ENCODE measurements around the gene MGAT2.
"Not testable (repeated sequence)": the region's sequence is repeated elsewhere in the genome, so short reads cannot be mapped to it uniquely, and the experiment has no call there.

MGAT2 gene

GRCh38 chr14:49619273-49619672 lies 1.3 kb upstream of the MGAT2 start:
- Mint-ChIP-seq H3K36me3 (ENCODE audit: insufficient read depth) (peaks cover 50% of the 10 kb centered on the region), H3K4me3 (peak overlapping the region; percentile 97), H3K27ac (ENCODE audit: low read depth) (peak overlapping the region; percentile 100), H3K4me1 (peaks cover 48% of the 10 kb centered on the region)
- not testable (repeated sequence) for ATAC-seq (replicated peaks; ENCODE audit: extremely low read depth, poor library complexity, severe bottlenecking); H3K27me3 Mint-ChIP-seq; H3K9me3 Mint-ChIP-seq; DNase-seq (ENCODE audit: low spot score in 2 of 2)

- Mint-ChIP-seq H3K9me3 (no peaks in the 10 kb centered on the region), H3K27me3 (no peaks in the 10 kb centered on the region), H3K4me1 (peaks cover 50% of the 10 kb centered on the region), H3K4me3 (peak overlapping the region; percentile 97), H3K27ac (ENCODE audit: low read depth) (peak overlapping the region; percentile 100), H3K36me3 (ENCODE audit: insufficient read depth) (peaks cover 51% of the 10 kb centered on the region)
- ATAC-seq (replicated peaks; ENCODE audit: extremely low read depth, poor library complexity, severe bottlenecking) (peak; percentile 0), DNase-seq (ENCODE audit: low spot score in 2 of 2) (no peak)
These were observed 869 bp upstream of the MGAT2 start for GRCh38 chr14:49619730-49620129.

GRCh38 chr14:49621114-49621881 lies 699 bp downstream of the MGAT2 start:
- H3K4me3 Mint-ChIP-seq = peak overlapping the region; percentile 97
- no peak for DNase-seq (ENCODE audit: low spot score in 2 of 2)
- H3K36me3 Mint-ChIP-seq (ENCODE audit: insufficient read depth) = peaks cover 52% of the 10 kb centered on the region
- H3K4me1 Mint-ChIP-seq = peaks cover 55% of the 10 kb centered on the region
- peak; percentile 7 for ATAC-seq (replicated peaks; ENCODE audit: extremely low read depth, poor library complexity, severe bottlenecking)
- H3K9me3 Mint-ChIP-seq = no peaks in the 10 kb centered on the region
- no peaks in the 10 kb centered on the region for H3K27me3 Mint-ChIP-seq
- peak overlapping the region; percentile 100 for H3K27ac Mint-ChIP-seq (ENCODE audit: low read depth)

- Mint-ChIP-seq H3K27me3 (no peaks in the 10 kb centered on the region), H3K9me3 (no peaks in the 10 kb centered on the region), H3K4me3 (peak overlapping the region; percentile 97), H3K36me3 (ENCODE audit: insufficient read depth) (peaks cover 57% of the 10 kb centered on the region), H3K27ac (ENCODE audit: low read depth) (peak overlapping the region; percentile 100), H3K4me1 (peaks cover 57% of the 10 kb centered on the region)
- ATAC-seq (replicated peaks; ENCODE audit: extremely low read depth, poor library complexity, severe bottlenecking) = no peak
- no peak for DNase-seq (ENCODE audit: low spot score in 2 of 2)
These were observed 1.5 kb downstream of the MGAT2 start for GRCh38 chr14:49622022-49622607.

GRCh38 chr14:49623387-49623786 lies 2.8 kb downstream of the MGAT2 start:
- Mint-ChIP-seq H3K4me3 (peak overlapping the region; percentile 97), H3K9me3 (no peaks in the 10 kb centered on the region), H3K36me3 (ENCODE audit: insufficient read depth) (peaks cover 48% of the 10 kb centered on the region), H3K27me3 (no peaks in the 10 kb centered on the region), H3K27ac (ENCODE audit: low read depth) (peak overlapping the region; percentile 80), H3K4me1 (peaks cover 49% of the 10 kb centered on the region)
- ATAC-seq (replicated peaks; ENCODE audit: extremely low read depth, poor library complexity, severe bottlenecking) (no peak), DNase-seq (ENCODE audit: low spot score in 2 of 2) (no peak)

GRCh38 chr14:49623941-49624839 lies 3.6 kb downstream of the MGAT2 start:
- peak; percentile 6 for ATAC-seq (replicated peaks; ENCODE audit: extremely low read depth, poor library complexity, severe bottlenecking)
- no peaks in the 10 kb centered on the region for H3K9me3 Mint-ChIP-seq
- peak overlapping the region; percentile 97 for H3K4me3 Mint-ChIP-seq
- no peaks in the 10 kb centered on the region for H3K27me3 Mint-ChIP-seq
- DNase-seq (ENCODE audit: low spot score in 2 of 2) = no peak
- H3K36me3 Mint-ChIP-seq (ENCODE audit: insufficient read depth) = peaks cover 41% of the 10 kb centered on the region
- peaks cover 42% of the 10 kb centered on the region for H3K4me1 Mint-ChIP-seq
- peak overlapping the region; percentile 80 for H3K27ac Mint-ChIP-seq (ENCODE audit: low read depth)

GRCh38 chr14:49633640-49634546 lies 13.3 kb downstream of the MGAT2 start:
- H3K4me3 Mint-ChIP-seq = peak overlapping the region; percentile 88
- no peaks in the 10 kb centered on the region for H3K27me3 Mint-ChIP-seq
- H3K9me3 Mint-ChIP-seq = no peaks in the 10 kb centered on the region
- ATAC-seq (replicated peaks; ENCODE audit: extremely low read depth, poor library complexity, severe bottlenecking) (peak; percentile 75), DNase-seq (ENCODE audit: low spot score in 2 of 2) (peak; percentile 87 to 90)
- peak overlapping the region; percentile 98 for H3K27ac Mint-ChIP-seq (ENCODE audit: low read depth)
- peaks cover 37% of the 10 kb centered on the region for H3K4me1 Mint-ChIP-seq
- peaks cover 46% of the 10 kb centered on the region for H3K36me3 Mint-ChIP-seq (ENCODE audit: insufficient read depth)

- ATAC-seq (replicated peaks; ENCODE audit: extremely low read depth, poor library complexity, severe bottlenecking) (peak; percentile 49), DNase-seq (ENCODE audit: low spot score in 2 of 2) (peak; percentile 52 to 72)
- Mint-ChIP-seq H3K4me1 (peaks cover 39% of the 10 kb centered on the region), H3K27me3 (no peaks in the 10 kb centered on the region), H3K4me3 (peak within 1 kb of the TSS; percentile 88), H3K27ac (ENCODE audit: low read depth) (peak within 1 kb of the TSS; percentile 98), H3K9me3 (no peaks in the 10 kb centered on the region), H3K36me3 (ENCODE audit: insufficient read depth) (peaks cover 47% of the 10 kb centered on the region)
These were observed 14.1 kb downstream of the MGAT2 start, which contains the start of gene DNAAF2 for GRCh38 chr14:49634547-49635334. Gene DNAAF2 (minus strand): TSS chr14:49635244. CDS start chr14:49635149, 95 bp downstream.

GRCh38 chr14:49636866-49637265 lies 16.3 kb downstream of the MGAT2 start:
- ATAC-seq (replicated peaks; ENCODE audit: extremely low read depth, poor library complexity, severe bottlenecking) (no peak), DNase-seq (ENCODE audit: low spot score in 2 of 2) (no peak)
- Mint-ChIP-seq H3K27ac (ENCODE audit: low read depth) (peak overlapping the region; percentile 98), H3K4me3 (peak overlapping the region; percentile 88), H3K9me3 (no peaks in the 10 kb centered on the region), H3K36me3 (ENCODE audit: insufficient read depth) (peaks cover 41% of the 10 kb centered on the region), H3K4me1 (peaks cover 39% of the 10 kb centered on the region), H3K27me3 (no peaks in the 10 kb centered on the region)

- Mint-ChIP-seq H3K36me3 (ENCODE audit: insufficient read depth) (peaks cover 41% of the 10 kb centered on the region), H3K4me3 (peak overlapping the region; percentile 88), H3K4me1 (peaks cover 46% of the 10 kb centered on the region), H3K9me3 (no peaks in the 10 kb centered on the region), H3K27ac (ENCODE audit: low read depth) (peak overlapping the region; percentile 98), H3K27me3 (no peaks in the 10 kb centered on the region)
- no peak for DNase-seq (ENCODE audit: low spot score in 2 of 2)
- no peak for ATAC-seq (replicated peaks; ENCODE audit: extremely low read depth, poor library complexity, severe bottlenecking)
These were observed 17.0 kb downstream of the MGAT2 start for GRCh38 chr14:49637534-49638078.
